Fibroblast of gingiva (primary cell): ENCODE measurements around the gene DGAT2L6.
"Not testable (repeated sequence)": the region's sequence is repeated elsewhere in the genome, so short reads cannot be mapped to it uniquely, and the experiment has no call there.

ENCODE experiments used
- DNase-seq: peaks from one replicate; pipeline ENCODE4 v3.0.0-alpha.2; 2011; ENCODE audit warnings: low read depth

DGAT2L6 gene

DNA sequence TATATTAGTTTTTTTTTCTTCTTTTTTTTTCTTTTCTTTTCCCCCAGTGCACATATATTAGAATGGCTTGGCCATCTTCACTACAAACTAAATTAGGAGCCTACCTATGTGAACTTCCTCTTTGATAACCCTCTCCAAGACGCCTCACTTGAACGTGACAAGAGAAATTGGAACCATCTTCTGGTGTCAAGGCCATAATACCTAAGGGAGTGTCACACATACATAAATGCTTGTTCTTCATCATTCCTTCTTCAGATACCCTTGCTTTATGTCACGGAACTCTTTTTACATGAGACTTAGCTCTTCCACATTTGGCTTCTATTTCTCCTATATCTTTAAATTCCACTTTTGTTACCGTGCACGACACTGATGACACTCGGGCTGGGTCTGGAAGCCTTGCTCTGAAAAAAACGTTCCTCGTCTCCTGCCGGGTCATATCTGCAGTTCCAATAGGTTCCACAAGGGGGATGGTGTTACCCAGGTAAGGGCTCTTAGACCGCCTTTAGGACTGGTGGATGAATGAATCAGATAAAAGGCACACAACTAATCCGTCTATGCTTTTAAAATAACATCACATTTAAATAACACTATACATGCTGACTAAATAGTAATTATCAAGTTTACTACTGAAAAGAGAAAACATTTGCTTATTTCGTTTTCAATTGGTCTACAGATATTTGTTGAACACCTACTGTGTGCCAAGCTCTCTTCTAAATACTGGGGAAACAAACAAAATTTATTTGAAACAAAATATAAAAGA is 19.9 kb downstream of the DGAT2L6 start:
- peak; percentile 22 for DNase-seq

DNA sequence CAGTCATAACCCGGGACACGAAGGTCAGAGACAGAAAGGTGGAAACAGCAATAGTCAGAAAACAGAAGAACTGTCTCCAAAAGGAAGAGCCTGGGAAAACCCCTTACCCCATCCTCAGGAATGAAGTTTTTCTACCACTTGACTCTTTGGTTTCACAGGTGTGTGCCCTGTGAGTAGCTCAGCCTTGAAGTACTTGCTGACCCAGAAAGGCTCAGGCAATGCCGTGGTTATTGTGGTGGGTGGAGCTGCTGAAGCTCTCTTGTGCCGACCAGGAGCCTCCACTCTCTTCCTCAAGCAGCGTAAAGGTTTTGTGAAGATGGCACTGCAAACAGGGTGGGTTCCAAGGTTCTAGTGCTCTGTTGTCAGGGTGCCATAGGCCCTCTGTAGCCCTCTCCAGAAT is 24.4 kb downstream of the DGAT2L6 start:
- no peak for DNase-seq

GRCh38 chrX:70208479-70208878 is 31.2 kb downstream of the DGAT2L6 start:
- DNase-seq: no peak

- DNase-seq: not testable (repeated sequence)
Measured at GRCh38 chrX:70209570-70209969, 32.3 kb downstream of the DGAT2L6 start.

- peak; percentile 0 for DNase-seq
Measured at GRCh38 chrX:70219938-70220764, 42.9 kb downstream of the DGAT2L6 start.

GRCh38 chrX:70226048-70226447 is 48.8 kb downstream of the DGAT2L6 start:
- DNase-seq: no peak

DNA sequence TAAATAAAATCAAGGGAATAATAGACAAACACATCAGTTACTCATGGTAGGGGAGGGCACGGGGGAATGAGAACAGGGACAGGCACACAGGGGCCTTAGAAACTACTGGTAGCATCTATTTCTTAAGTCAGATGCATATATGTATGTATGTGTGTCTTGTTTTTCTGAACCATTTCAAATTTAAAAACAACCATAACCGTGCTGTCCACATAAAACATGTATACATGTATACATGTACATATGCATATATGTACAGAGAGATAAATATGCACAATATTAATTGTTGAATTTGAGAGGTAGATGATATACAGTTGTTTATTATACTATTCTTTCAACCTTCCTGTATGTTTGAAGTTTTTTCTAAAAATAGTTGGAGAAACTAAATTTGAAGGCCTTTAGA is 49.4 kb downstream of the DGAT2L6 start:
- DNase-seq: no peak

DNA sequence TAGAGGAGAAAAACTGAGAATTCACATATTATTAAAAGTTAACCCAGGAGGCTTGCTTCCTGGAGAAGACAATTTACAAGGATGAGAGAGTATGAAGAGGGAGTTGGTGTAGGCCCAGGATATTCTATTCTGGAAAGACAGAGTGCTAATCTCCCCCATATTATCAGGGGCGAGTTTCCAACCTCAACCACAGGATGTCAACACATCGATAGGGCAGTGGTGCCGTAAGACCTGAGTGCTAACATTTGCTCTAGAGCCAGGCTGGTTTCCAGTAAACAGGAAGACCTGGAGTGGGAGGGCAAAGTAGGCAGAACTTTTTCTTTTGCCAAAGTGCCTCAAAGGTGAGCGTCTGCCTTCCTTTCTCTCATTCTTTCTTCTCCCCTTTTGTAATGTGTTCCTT is 54.4 kb downstream of the DGAT2L6 start:
- DNase-seq: no peak

- no peak for DNase-seq
Measured at GRCh38 chrX:70234355-70234754, 57.1 kb downstream of the DGAT2L6 start, which contains the start of gene AWAT1. TSS of gene AWAT1 (plus strand) at chrX:70234655. CDS start at chrX:70234696, 41 bp downstream.

DNA sequence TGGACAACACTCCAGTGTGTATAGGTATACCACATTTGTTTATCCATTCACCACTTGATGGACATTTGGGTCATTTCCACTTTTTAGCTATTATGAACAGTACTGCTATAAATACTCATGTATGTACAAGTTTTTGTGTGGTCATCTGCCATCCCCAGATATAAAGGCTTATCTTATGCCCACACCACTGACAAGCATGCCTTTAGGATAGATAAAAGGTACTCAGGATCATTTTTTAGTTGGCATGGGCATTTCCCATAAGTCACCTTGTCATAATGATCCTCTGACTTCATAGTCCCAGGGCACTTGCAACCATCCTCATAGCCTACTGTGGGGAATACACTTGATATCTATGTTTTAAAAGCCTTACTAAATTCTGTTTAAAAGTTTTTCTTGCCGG is 63.5 kb downstream of the DGAT2L6 start:
- no peak for DNase-seq

- no peak for DNase-seq
Measured at GRCh38 chrX:70241501-70241900, 64.2 kb downstream of the DGAT2L6 start.

DNA sequence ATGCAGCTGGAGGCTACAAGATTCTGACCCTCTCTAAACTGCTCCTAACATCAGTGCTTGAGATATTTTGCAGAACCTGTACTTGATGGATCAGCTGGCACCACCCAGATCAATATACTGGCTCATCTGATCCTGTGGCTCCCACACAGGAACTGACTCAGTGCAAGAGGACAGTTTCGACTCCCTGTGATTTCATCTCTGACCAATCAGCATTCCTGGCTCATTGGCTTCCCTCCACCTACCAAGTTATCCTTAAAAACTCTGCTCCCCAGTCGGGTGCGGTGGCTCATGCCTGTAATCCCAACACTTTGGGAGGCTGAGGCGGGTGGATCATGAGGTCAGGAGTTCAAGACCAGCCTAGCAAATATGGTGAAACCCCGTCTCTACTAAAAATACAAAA is 66.3 kb downstream of the DGAT2L6 start:
- DNase-seq: not testable (repeated sequence)

DNA sequence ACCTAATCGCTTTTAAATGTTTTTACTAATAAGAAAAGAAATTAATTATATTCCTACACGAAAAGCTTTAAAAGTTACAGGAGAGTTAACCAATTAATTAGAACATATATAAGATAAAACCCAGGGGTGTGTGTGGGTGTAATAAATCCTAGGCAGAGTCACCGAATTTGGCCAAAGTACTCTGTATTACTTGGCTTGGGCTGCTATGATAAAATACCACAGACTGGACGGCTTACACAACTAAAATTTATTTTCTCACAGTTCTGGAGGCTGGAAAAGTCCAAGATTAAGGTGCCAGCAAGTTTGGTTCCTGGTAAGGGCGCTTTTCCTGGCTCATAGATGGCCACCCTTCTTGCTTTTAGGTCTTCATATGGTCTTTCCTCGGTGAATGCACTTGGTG is 67.6 kb downstream of the DGAT2L6 start:
- no peak for DNase-seq

DNA sequence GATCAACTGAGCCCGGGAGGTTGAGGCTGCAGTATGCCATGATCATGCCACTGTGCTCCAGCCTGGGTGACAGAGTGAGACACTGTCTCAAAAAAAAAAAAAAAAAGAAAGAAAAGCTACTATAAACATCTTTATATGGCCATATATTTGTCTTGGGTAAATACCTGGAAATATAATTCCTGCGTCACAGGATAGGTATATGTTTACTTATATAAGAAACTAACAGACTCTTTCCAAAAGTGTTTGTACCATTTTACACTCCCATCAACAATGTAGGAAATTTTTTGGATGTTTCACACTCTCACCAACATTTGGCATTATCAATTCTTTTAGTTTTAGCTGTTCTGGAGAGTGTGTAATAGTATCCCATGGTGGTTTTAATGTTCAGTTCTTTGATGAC is 70.0 kb downstream of the DGAT2L6 start:
- no peak for DNase-seq

GRCh38 chrX:70252491-70252890 is 75.2 kb downstream of the DGAT2L6 start:
- DNase-seq: no peak

- no peak for DNase-seq
Measured at GRCh38 chrX:70253377-70254062, 76.2 kb downstream of the DGAT2L6 start.

- no peak for DNase-seq
Measured at GRCh38 chrX:70254063-70254400, 76.7 kb downstream of the DGAT2L6 start.

GRCh38 chrX:70254909-70255308 is 77.6 kb downstream of the DGAT2L6 start:
- DNase-seq: no peak
